Glutamatergic neuron (in vitro differentiated cells): Measurements from ENCODE around the gene DSE. TPM values are rescaled to one million over a fixed set of nuclear protein-coding genes. Genes with fewer than 3 reads are reported as not detected.

Source experiments
- DNase-seq: peaks from one replicate; pipeline ENCODE4 v3.0.0; 2022
- H3K27ac Mint-ChIP-seq: one replicate; pipeline ENCODE4 v1.8.0; 2020; ENCODE audit warnings: mild to moderate bottlenecking, mixed read lengths, inconsistent platforms; ENCODE audit not compliant: unreplicated experiment
- H3K27me3 Mint-ChIP-seq: one replicate; pipeline ENCODE4 v1.8.0; 2020; ENCODE audit warnings: mild to moderate bottlenecking, moderate library complexity, mixed read lengths, inconsistent platforms; ENCODE audit not compliant: unreplicated experiment
- H3K36me3 Mint-ChIP-seq: one replicate; pipeline ENCODE4 v1.8.0; 2020; ENCODE audit warnings: mild to moderate bottlenecking, mixed read lengths, inconsistent platforms; ENCODE audit not compliant: unreplicated experiment
- H3K4me1 Mint-ChIP-seq: one replicate; pipeline ENCODE4 v1.8.0; 2020; ENCODE audit warnings: mild to moderate bottlenecking, low read depth, mixed read lengths, inconsistent platforms; ENCODE audit not compliant: unreplicated experiment
- H3K4me3 Mint-ChIP-seq: one replicate; pipeline ENCODE4 v1.8.0; 2020; ENCODE audit warnings: mild to moderate bottlenecking, mixed read lengths, inconsistent platforms; ENCODE audit not compliant: unreplicated experiment
- H3K9me3 Mint-ChIP-seq: one replicate; pipeline ENCODE4 v1.8.0; 2020; ENCODE audit warnings: mild to moderate bottlenecking, moderate library complexity, mixed read lengths, inconsistent platforms; ENCODE audit not compliant: unreplicated experiment
- total RNA-seq: library from RNA; stranded (reverse); fragmentation: NEBNext Ultra II Directional; extraction: Animal tissue kit (Norgen Biotek cat#: 25700); gene quantifications from one replicate; pipeline ENCODE4 v1.2.1, GENCODE V29; 2021; ENCODE audit not compliant: unreplicated experiment
- TF ChIP-seq, protein P1 (sequence below): fragments of 200-600 bp; sonication (generic); IDR thresholded peaks from one replicate; pipeline ENCODE4 v1.5.0; 2021; ENCODE audit not compliant: partially characterized antibody, unreplicated experiment

DSE gene
- total RNA-seq, 1 donor from 2014 or later = 12.0 TPM

GRCh38 chr6:116417661-116418060 lies 46.9 kb downstream of the DSE start:
- Mint-ChIP-seq H3K27me3 (no peaks in the 10 kb centered on the region), H3K36me3 (no peaks in the 10 kb centered on the region), H3K4me1 (no peaks in the 10 kb centered on the region), H3K9me3 (no peaks in the 10 kb centered on the region), H3K27ac (no peak overlapping the region), H3K4me3 (no peak overlapping the region)
- TF ChIP-seq, protein P1, sequence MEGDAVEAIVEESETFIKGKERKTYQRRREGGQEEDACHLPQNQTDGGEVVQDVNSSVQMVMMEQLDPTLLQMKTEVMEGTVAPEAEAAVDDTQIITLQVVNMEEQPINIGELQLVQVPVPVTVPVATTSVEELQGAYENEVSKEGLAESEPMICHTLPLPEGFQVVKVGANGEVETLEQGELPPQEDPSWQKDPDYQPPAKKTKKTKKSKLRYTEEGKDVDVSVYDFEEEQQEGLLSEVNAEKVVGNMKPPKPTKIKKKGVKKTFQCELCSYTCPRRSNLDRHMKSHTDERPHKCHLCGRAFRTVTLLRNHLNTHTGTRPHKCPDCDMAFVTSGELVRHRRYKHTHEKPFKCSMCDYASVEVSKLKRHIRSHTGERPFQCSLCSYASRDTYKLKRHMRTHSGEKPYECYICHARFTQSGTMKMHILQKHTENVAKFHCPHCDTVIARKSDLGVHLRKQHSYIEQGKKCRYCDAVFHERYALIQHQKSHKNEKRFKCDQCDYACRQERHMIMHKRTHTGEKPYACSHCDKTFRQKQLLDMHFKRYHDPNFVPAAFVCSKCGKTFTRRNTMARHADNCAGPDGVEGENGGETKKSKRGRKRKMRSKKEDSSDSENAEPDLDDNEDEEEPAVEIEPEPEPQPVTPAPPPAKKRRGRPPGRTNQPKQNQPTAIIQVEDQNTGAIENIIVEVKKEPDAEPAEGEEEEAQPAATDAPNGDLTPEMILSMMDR = no peak
- no peak for DNase-seq

GRCh38 chr6:116419069-116419786 lies 48.5 kb downstream of the DSE start:
- no peak overlapping the region for H3K4me3 Mint-ChIP-seq
- H3K36me3 Mint-ChIP-seq = no peaks in the 10 kb centered on the region
- TF ChIP-seq, protein P1 = no peak

GRCh38 chr6:116420341-116420740 lies 49.6 kb downstream of the DSE start:
- no peaks in the 10 kb centered on the region for H3K9me3 Mint-ChIP-seq
- H3K4me3 Mint-ChIP-seq = no peak overlapping the region
- no peak overlapping the region for H3K27ac Mint-ChIP-seq
- H3K36me3 Mint-ChIP-seq = no peaks in the 10 kb centered on the region
- no peaks in the 10 kb centered on the region for H3K27me3 Mint-ChIP-seq
- H3K4me1 Mint-ChIP-seq = no peaks in the 10 kb centered on the region
- TF ChIP-seq, protein P1 = no peak
- no peak for DNase-seq

More at GRCh38 chr6:116419069-116419786, 48.5 kb downstream of the DSE start:
- no peak for DNase-seq
- Mint-ChIP-seq H3K4me1 (no peaks in the 10 kb centered on the region), H3K27ac (no peak overlapping the region), H3K27me3 (no peaks in the 10 kb centered on the region), H3K9me3 (no peaks in the 10 kb centered on the region)

DNA sequence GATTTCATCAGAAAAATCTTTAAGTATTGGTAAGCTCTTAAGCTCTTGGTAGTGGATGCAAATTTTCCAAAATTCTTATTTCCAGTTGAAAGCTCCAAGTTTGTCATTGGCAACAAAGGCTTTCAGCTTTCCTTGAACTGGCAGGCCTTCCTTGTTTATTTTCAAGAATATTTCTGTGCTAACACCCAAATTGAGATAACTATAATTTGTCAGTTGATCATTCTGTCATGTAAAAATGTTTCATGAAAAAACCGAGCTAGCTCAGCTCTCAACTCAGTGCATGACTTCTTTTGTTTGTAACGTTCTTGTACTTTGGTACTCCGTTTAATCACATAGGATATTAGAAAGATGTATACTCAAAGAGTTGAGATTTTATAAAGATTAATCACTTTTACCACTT lies 51.5 kb downstream of the DSE start:
- TF ChIP-seq, protein P1 = no peak
- no peak overlapping the region for H3K4me3 Mint-ChIP-seq
- H3K27me3 Mint-ChIP-seq = no peaks in the 10 kb centered on the region
- H3K4me1 Mint-ChIP-seq = no peaks in the 10 kb centered on the region
- no peaks in the 10 kb centered on the region for H3K36me3 Mint-ChIP-seq
- no peak for DNase-seq
- no peak overlapping the region for H3K27ac Mint-ChIP-seq
- H3K9me3 Mint-ChIP-seq = no peaks in the 10 kb centered on the region

GRCh38 chr6:116424001-116424400 lies 53.3 kb downstream of the DSE start:
- H3K27ac Mint-ChIP-seq = no peak overlapping the region
- TF ChIP-seq, protein P1 = no peak
- H3K27me3 Mint-ChIP-seq = no peaks in the 10 kb centered on the region
- H3K4me3 Mint-ChIP-seq = no peak overlapping the region
- H3K4me1 Mint-ChIP-seq = no peaks in the 10 kb centered on the region
- no peaks in the 10 kb centered on the region for H3K36me3 Mint-ChIP-seq
- DNase-seq = no peak
- H3K9me3 Mint-ChIP-seq = no peaks in the 10 kb centered on the region
